Stimulated activated naive CD8-positive, alpha-beta T cell treated with anti-CD3 and anti-CD28 coated beads, Interleukin-15, Interleukin-2, amounts not matched to agents 100 U/mL and 50 U/mL, for 24 hours (primary cell): ENCODE results near the gene MS4A3.
"Not testable (repeated sequence)": the region's sequence is repeated elsewhere in the genome, so short reads cannot be mapped to it uniquely, and the experiment has no call there.

Experiments used
- ATAC-seq: fragments of 150-1000 bp; cut with Tn5 transposase; one replicate; pipeline ENCODE4 v1.10.0; 2021
- DNase-seq: peaks from one replicate; pipeline ENCODE4 v3.0.0; 2021

Gene MS4A3, protein sequence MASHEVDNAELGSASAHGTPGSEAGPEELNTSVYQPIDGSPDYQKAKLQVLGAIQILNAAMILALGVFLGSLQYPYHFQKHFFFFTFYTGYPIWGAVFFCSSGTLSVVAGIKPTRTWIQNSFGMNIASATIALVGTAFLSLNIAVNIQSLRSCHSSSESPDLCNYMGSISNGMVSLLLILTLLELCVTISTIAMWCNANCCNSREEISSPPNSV

DNA sequence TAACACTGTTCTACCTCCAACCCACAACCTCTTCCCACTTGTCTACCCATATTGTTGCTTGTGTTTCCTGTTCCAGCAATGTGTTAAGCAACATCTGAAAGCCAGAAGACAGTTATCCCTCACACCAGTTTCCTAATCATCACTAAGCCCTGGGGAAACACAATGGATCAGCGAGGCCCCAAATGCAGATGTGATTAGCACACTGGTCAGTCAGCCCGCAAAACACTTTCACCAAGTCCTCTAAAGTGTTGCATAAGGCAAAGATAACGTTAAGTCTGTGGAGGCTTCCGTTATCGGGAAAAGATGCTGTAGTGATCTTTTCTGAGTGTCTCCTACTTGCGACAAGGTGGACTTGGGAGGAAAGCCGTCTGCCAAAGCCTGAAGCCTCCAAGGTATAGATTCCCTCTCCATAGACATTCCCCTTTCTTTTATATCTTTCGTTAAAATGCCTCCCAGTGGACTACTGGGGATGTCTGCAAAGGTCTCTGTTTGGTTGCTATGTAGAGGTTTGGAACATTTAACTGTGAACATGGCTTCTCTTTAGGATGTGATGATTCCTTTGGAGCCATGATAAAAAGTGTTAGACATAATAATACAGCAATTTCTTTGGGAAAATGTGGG is at the start of gene MS4A3:
Gene MS4A3 (plus strand): TSS at position 317 of the 621 bp plus-strand sequence. CDS start 4,496 bp downstream, outside the sequence.
- ATAC-seq: no peak
- no peak for DNase-seq

DNA sequence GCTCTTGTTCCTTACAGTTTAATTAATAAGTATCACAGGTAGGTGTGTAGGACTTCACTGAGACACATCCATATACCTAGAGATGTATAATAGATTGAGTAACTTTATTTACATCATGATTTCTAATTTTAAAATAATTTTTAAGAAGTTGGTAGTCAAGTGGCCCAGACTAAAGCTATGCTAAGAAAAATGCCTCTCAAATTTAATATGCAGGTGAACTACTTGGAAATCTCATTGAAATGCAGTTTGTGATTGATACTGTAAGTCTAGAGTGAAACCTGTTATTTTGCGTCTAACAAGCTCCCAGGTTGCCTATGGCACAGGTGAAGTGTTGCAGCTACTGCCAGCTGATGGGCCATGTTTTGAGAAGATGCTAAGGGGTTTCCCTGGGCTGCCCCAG is 39.6 kb upstream of the MS4A3 start, which contains the start of gene OOSP4B:
Gene OOSP4B (plus strand): TSS at position 301 of the 400 bp plus-strand sequence.
- ATAC-seq: no peak

DNA sequence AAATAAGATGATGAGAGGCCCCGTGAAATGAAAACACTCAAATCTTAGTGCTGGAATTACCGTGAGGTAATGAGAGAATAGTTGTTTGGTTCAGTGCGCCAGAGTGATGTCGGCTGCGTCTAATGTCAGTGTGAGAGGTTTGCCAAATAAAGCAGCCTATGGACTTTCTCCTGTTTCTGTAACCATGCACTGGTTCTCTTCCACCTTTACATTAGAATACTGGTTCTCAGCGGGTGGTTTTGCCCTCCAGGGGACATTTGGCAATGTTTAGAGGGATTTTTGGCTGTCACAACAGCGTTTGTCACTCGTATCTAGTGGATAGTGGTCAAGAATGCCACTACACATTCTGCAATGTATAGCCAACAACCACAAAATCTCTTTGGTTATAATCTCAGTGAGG is 38.4 kb upstream of the MS4A3 start:
- DNase-seq (no peak), ATAC-seq (no peak)

More for the DNA sequence above, 39.6 kb upstream of the MS4A3 start, which contains the start of gene OOSP4B:
- DNase-seq: no peak

DNA sequence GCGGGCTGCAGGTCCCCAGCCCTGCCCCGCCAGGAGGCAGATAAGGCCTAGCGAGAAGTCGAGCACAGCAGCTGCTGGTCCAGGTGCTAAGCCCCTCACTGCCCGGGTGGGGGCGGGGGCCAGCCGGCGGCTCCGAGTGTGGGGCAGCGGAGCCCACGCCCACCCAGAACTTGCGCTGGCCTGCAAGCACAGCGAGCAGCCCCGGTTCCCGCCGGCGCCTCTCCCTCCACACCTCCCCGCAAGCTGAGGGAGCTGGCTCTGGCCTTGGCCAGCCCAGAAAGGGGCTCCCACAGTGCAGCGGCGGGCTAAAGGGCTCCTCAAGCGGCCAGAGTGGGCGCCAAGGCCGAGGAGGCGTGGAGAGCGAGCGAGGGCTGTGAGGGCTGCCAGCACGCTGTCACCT is 36.1 kb upstream of the MS4A3 start:
- not testable (repeated sequence) for ATAC-seq, DNase-seq

DNA sequence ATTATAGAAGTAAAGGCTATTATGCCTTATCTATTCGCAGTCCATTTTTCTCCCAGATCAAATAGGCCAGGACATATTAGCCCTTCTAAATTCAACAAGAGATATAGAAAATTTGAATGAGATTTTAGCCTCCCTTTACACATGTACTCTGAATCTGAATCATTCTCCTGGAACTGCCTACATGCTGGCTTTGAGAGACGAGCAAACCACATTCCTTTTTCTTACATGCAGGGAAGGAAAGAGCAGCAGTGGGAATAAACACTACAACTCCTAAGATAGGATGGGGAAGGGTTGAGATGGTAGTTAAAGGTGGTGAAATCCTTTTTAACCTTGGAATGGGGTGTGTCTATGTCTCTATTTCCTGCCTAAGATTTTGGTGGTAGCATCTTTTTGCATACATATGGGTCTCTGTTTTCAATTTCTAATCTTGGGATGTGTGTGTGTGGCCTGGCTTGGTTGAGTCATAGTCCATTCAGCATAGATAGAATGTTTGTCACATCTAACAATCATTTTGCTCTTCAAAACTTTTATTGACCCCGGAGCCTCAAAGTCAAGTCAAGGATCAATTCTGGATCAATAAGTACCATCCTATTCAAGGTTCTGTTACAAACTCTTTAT is 27.3 kb upstream of the MS4A3 start:
- DNase-seq (no peak), ATAC-seq (no peak)

DNA sequence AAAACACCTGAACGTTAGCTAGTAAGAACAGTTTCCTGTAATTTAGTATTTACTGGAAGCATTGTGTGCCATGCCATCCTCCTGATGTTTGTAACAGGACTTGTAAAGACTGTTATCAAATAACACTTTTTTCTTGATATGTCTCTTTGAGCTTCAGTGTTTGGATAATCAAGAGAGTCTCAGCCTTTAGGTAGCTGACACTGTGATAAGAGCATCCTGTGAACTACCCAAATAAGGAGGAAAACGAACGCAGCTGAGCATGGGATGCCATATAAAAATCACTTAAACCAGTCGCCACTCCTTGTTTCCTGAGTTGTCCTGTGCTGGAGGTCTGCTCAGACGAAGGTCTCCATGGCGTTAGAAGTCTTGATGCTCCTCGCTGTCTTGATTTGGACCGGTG is 16.4 kb upstream of the MS4A3 start, which contains the start of gene OOSP2:
Gene OOSP2 (plus strand): TSS at position 301 of the 400 bp plus-strand sequence. CDS start 51 bp downstream, at position 352.
- DNase-seq (no peak), ATAC-seq (no peak)

DNA sequence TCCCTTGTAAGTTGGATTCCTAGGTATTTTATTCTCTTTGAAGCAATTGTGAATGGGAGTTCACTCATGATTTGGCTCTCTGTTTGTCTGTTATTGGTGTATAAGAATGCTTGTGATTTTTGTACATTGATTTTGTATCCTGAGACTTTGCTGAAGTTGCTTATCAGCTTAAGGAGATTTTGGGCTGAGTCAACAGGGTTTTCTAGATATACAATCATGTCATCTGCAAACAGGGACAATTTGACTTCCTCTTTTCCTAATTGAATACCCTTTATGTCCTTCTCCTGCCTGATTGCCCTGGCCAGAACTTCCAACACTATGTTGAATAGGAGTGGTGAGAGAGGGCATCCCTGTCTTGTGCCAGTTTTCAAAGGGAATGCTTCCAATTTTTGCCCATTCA is 6.0 kb upstream of the MS4A3 start:
- not testable (repeated sequence) for DNase-seq, ATAC-seq

DNA sequence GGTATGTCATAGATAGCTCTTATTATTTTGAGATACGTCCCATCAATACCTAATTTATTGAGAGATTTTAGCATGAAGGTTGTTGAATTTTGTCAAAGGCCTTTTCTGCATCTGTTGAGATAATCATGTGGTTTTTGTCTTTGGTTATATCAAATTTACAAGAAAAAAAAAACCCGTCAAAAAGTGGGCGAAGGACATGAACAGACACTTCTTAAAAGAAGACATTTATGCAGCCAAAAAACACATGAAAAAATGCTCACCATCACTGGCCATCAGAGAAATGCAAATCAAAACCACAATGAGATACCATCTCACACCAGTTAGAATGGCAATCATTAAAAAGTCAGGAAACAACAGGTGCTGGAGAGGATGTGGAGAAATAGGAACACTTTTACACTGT is 5.6 kb upstream of the MS4A3 start:
- not testable (repeated sequence) for ATAC-seq, DNase-seq

DNA sequence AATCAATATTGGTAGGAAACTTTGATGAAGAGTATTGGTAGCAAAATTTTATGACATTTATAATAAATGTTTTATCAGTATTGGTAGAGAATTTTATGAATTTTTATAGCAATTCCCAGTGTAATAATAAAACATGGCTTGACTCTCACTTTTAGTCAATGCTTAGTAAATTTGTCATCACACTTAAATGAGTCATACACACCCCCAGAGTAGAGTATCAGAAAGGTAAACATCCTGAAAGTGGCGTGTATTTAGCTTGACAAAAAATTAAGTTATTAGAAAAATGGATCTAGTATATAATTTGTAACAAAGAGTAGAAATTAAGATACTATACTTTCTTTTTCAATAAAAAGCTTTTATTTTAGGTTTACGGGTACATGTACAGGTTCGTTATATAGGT is 2.6 kb downstream of the MS4A3 start:
- ATAC-seq (no peak), DNase-seq (no peak)

DNA sequence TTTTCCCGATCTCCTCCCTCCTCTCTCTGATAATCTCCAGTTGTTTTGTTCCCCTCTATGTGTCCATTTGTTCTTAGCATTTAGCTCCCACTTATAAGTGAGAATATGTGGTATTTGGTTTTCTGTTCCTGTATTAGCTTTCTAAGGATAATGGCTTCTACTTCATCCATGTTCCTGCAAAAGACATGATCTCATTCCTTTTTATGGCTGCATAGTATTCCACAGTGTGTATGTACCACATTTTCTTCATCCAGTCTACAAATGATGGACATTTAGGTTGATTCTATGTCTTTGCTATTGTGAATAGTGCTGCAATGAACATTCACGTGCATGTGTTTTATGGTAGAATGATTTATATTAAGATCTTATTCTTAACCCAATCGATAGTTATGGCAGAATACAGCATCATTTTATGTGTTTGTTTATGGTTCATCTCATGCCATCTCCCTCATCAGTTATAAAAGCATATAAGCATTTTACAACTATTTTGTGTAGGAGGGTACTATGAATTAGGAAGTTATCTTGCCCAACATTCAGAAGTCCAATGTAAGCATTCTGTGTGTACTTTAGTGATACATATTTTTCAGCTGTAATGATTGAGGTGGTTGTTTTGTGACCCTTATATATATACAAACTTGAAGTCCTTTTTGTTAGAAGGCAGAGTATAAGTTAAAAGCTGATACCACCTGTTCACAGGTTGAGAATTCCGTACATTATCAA is 3.2 kb downstream of the MS4A3 start:
- DNase-seq: no peak
- ATAC-seq: no peak

DNA sequence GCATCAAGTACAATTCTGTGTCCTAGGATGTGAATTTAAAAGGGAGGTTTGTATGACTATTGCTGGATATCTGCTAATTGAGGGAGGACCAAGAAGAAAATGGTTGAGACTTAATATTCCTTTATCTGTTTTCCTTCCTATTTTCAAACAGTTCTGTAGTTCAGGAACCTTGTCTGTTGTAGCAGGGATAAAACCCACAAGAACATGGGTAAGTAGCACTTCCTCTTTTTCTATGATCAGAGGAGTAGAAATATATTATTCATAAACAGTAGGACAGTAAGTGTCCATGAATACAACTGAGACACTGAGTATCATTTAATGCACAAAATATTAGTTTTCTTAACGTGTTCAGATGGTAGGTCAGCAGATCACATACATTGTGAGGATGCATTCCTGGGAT is 7.6 kb downstream of the MS4A3 start:
- ATAC-seq: no peak
- DNase-seq: no peak

DNA sequence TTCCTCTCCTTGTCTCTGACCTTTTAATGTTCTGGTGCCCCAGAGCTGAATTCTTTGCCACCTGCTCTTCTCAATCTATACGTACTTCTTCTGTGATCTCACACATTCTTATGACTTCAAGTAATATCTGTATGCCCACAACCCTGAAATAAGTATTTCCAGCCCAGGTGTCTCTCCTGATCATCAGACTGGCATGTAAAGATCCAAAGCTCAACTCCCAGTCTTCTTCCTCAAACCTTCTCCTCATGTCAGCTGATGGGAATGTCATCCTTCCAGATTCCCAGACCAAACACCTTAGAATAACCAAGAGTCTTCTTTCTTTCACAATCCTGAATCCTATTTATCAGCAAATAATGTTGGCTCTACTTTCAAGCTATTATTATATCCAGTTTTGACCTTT is 9.3 kb downstream of the MS4A3 start:
- no peak for ATAC-seq
- no peak for DNase-seq

DNA sequence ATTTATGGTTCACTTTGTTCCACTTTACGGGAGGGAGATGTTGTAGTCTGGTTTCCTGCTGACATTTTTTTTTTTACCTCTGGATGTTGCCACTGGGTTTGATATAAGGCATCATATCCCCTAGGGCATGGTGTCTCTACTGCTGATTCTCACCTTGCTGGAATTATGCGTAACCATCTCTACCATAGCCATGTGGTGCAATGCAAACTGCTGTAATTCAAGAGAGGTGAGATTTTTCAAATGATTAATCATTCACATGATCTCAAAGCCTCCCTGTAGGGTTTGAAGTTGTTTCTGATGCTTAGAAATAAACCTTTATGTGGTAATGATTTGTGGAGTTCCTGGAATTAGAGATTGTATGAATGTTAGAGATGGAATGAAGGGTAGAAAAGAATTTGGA is 13.0 kb downstream of the MS4A3 start:
- ATAC-seq (no peak), DNase-seq (no peak)

DNA sequence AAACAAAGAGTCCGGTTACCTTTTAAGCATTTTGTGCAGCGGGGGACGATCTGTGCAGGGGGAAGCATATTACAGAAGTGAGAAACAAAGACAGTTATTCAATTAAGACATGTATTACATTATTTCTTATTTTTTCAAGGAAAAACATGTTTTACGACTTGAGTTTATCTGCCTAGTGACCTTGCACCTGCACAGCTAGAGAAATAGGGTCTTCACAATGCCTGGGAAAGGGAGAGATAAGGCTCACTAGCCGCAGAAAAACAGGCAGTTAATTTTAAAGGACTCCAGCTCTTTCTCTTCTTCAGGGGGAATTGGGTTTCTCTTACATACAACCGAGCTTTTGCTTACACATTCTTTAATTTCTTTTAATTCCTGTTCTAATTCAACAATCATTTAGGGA is 15.2 kb downstream of the MS4A3 start:
- ATAC-seq, DNase-seq: not testable (repeated sequence)

DNA sequence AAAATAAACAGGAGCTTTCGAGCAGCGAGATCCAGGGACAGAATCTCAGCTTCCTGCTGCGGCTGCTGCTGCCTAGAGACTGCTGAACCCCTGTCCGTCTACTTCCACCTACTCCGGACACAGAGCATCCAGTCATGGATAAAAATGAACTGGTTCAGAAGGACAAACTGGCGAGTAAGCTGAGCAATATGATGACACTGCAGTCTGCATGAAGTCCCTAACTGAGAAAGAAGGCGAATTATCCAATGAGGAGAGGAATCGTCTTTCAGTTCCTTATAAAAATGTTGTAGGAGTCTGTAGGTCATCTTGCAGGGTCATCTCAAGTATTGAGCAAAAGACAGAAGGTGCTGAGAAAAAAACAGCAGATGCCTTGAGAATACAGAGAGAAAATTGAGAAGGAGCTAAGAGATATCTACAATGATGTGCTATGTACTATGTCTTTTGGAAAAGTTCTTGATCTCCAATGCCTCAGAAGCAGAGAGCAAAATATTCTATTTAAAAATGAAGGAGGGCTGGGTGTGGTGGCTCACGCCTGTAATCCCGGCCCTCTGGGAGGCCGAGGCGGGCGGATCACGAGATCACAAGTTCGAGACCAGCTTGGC is 20.9 kb downstream of the MS4A3 start:
- no peak for ATAC-seq
- DNase-seq: no peak

DNA sequence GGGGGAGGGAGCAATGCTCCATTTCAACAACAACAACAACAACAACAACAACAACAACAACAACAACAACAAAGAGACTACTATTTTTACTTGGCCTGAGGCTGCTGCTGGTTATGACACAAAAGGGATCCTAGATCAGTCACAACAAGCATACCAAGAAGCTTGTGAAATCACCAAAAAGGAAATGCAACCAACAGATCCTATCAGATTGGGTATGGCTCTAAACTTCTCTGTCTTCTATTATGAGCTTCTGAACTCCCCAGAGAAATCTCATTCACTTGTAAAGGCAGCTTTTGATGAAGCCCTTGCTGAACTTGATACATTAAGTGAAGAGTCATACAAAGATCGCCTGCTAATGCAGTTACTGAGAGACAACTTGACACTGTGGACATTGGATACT is 21.5 kb downstream of the MS4A3 start:
- no peak for ATAC-seq

DNA sequence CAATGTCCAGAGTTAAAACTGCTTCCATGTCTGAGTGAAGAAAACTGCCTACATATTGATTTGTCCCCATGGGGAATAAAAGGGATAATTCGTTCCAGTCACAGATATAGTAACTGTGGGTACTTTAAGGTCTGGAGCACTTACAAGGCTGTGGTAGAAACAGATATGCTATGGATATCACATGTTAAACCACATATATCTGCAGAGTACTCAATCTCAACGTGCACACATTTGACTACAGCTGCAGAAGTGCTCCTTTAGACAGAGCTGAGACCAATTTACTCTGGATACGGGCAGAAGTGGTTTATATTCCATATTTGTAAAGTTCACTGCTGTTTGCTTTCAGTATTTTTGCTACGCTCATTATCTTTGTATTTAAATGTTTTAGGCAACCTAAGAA is 22.3 kb downstream of the MS4A3 start:
- ATAC-seq: no peak
- no peak for DNase-seq

More for the DNA sequence above, 21.5 kb downstream of the MS4A3 start:
- no peak for DNase-seq

DNA sequence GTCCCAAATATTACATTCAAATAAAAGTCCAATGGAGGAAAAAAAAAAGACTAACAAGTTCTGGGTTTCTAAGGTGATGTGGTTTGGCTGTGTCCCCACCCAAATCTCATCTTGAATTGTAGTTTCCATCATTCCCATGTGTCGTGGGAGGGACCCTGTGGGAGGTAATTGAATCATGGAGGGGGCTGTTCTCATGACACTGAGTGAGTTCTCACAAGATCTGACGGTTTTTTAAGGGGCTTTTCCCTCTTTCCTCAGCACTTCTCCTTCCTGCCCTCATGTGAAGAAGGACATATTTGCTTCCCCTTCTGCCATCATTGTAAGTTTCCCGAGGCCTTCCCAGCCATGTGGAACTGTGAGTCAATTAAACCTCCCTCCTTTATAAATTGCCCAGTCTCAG is 24.1 kb downstream of the MS4A3 start:
- ATAC-seq (no peak), DNase-seq (no peak)

DNA sequence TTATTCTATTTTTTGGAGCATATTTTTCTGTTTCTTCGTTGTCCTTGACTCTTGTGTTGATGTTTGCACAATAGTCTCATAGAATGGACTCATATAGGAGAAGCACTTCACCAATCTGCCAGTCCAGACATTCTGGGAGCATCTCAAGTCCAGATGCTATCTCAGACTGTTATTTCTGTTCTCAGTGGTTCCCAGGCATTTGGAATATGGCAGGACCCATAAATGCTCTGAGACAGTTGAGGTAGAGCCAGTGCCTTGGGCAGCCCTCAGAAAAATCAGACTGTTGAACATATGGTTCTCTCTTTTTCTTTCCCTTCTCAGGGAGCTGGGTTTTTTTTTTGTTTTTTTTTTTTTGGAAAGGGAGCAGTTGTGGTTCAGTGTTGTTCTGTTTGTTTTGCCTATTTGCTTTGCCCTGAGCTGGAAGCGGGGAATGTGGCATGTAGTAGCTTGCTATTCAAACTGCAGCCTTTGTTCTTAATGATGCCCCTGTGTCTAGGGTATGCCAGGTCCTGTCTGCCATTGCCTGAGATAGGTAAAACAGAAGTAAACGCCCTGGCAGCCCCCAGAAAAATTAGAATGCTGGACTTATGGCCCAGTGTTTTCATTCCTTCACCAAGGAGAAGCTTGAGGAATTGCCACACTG is 28.3 kb downstream of the MS4A3 start:
- no peak for ATAC-seq
- no peak for DNase-seq

DNA sequence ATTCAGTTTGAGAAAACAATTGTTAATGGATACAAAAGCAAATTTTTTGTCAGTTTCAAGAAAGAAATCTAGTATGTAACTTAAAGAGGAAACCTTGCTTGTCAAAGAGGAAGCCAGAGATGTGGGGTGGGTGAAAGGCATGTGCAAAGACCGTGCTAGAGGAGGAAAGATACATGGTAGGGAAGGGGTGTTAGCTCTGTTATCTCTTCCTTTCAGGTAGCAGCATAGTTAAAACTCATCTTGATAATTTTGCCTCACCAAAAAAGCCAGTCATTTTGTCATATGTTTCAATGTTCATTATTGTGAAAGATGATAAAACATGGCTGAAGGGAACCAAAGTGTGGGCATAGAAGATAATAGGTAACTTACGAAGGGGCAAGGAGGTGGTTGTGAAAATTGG is 29.4 kb downstream of the MS4A3 start:
- ATAC-seq: no peak
- no peak for DNase-seq

DNA sequence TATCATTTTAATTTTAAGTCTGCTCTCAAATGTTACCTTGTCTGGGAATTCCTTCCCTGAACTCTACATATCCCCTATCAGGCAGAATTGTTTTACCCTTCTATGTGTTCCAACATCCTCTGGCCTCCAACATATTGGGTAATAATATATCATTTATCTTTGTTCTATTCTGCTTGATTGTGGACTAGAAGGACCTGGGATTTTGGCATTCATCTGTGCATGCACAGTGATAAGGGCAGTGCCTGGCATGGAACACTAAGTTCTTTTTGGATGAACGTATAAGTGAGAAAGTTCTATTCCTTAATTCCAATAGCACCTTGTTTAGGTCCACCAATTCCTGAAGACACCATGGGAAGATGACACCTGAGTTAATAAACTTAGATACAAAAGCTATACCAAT is 30.8 kb downstream of the MS4A3 start:
- ATAC-seq (no peak), DNase-seq (no peak)

DNA sequence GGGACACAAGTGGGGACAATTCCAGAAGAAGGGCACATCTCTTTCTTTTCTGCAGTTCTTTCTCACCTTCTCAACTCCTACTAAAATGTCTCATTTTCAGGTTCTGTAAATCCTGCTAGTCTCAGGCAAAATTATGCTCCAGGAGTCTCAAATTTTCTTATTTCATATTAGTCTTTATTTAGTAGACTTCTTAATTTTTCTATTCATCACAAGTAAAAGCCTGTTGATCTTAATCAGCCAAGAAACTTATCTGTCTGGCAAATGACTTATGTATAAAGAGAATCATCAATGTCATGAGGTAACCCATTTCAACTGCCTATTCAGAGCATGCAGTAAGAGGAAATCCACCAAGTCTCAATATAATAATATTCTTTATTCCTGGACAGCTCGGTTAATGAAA is 31.9 kb downstream of the MS4A3 start, which contains the start of gene MS4A2:
Gene MS4A2 (plus strand): TSS at position 301 of the 400 bp plus-strand sequence. CDS start 102 bp downstream, outside the sequence.
- ATAC-seq (no peak), DNase-seq (no peak)
